ENCODE measurements around the gene PRKCH.

Gene PRKCH

DNA sequence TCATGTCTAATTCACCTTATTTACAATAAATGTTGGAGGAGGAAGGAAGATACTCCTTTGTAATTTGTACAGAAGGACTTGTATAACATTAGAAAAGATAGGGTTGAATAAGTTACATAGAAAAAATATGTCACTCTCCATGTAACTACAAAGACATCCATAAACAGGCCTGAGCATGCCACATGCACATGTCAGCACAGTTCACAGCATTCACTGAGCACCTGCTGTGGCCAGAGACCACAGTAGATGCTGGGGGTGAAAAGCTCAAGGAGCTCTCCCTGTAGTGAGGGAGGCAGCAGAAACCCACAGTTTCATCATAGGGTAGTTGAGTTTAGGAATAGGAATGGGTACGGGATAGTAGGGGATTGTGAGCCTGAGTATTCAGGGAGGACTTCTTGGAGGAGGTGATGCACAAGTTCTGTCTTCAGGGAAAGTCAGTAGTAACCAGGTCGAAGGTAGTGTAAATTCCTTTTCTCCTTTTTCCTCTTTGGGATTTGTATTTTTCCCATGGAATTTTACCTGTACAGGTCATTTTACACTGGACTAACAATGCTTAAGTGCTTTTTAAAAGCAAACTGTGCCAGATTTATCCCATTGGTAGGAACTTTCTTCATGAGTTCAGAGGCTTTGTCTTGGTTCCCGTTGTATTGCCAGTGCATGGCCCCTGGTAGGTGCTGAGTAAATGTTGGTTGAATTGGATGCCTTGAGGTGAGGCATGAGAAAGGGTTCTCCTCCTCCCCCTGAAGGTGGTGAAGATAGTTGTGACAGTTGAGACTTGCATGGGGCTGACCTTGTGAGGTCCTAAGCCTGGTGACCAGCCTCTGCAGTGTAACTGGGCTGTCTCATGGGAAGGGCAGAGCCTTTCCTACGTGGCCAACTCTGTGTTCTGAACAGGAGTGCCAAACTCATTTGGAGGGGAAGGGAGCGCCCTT is 20.2 kb downstream of the PRKCH start:
- DNase-seq = no peak

DNA sequence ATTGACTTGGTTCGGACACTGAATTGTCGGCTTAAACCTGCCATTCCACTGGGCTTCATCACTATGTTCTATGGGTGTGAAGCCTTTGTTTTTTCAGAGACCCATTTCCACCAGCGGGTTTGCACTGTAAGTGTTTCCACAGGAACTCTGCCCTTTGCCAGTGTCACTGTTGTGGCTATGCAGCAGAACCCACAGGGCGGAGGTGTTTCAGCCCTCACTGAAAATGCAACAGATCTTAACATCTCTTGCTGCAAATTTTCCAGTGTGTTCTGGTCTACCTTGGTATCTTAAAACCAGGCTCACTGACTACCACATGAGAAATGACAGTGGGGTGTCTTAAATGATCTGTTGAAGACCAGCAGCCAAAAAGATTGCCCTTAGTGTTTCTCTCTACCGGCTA is 21.1 kb downstream of the PRKCH start:
- no peak for DNase-seq

DNA sequence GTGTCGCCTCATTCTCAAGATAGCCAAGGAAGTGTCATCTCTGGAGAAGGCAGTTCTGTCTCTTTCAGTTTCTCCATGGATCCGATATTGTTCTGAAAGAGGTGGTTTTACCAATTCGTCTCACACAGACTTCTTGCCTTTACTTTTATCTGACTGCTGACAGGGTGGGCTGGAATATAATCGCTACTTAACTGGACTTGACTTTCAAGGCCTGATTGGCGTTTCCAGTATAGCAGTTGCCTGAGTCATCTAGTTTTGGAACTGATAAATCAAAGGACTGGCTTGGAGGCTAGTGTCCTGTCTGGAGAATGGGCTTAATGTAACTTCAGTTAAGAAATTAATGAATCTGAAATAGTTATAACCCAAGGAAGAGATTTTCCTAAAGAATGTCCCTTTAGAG is 21.6 kb downstream of the PRKCH start:
- no peak for DNase-seq

DNA sequence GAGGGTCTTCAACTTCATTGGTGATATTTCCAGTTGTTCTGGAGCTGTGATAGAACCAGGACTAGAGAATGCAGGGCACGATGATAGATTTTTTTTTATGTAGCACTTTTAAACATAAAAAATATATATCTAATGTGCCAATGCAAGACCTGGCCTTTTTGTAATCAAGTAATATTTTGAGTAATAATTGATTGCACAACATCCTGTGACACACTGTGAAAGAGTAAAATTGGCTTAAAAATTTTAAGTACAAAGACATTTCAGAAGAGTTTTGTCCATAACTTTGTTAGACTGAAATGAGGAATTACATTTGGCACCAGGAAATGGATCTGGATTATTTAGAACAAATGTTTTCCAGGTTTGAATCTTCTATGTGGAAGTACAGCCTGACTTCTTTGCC is 22.1 kb downstream of the PRKCH start:
- no peak for DNase-seq

DNA sequence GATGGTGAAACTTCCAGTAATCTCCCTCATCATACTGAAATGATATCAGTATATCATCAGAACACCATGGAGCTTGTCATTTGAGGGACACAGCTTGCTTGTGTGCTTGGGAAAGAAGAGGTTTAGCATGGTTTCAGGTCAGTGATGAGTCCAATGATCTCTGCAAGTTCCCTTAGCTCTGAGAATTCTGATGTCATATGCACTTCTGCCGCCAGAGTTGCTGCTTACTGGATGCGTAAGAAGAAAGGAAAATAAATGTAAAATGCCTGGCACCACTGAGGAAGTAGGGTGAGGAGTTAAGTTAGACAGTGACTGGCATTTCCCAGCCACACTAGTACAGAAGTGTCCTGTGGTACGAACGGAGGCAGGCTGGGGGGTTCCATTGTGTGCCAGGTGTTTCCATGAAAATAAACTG is 22.6 kb downstream of the PRKCH start:
- no peak for DNase-seq

DNA sequence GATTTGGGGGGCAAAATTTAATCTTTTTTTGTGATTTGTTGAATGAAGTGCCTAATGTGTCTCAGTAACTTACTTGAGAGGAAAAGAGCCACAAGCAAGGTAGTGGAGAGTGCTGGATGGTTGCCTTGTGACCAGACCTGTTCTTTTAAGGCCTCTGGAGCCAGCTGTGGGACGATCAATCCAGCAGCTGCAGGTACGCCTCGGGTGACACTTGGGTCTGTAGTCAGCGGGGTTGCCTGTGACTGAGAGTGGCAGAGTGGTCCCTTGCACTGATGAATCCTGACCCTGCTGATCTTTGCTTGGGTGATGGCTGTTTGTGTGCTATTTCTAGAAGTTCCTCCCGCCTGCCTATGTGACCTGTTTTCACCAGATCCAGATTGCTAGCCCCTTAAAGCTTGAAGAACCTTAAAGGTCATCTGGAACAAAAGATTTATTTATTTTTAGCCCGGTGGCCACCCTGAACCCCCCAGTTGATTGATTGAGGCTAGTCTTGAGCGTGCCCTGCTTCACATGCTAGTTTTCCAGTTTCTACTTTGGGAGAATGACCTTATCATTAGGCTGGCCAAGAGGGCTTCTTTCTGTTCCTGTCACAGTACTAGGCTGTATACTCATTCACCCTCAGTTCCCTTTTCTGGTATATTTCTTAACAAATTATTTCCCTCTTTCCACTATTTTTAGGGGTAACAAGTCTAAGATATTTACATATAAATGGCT is 23.2 kb downstream of the PRKCH start:
- no peak for DNase-seq

DNA sequence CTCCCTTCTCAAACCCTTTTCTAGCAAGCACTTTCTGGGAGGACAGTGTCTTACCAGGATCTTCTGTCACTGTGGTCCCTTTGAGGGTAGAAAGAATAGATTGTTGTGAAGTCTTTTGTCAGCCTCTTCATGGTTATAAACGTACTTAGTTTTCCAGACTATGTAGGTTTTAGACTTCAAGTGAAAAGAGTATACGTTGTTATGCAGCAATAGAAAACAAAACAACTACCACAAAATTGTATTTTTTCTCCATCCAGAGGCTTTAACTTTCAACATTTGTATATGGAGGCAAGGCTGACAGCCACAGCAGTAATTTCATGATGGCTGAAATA is 23.7 kb downstream of the PRKCH start:
- DNase-seq = no peak

DNA sequence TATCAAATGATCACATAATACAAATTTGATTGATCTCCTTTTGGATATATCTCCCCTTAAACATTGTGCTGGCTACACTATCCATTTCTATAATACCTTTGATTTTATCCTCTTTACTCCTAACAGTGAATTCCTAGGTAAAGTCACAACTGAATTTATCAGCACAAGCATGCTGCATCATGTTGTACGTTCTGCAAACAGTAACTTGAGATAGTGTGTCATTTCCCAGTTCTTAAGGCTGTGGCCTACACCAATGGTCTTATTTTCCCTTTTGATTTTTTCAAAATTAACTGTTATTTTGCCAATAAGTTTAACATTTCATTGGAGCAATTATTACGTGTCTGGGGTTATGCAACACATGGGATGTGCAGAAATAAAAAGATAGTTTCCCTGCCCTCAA is 24.8 kb downstream of the PRKCH start:
- no peak for DNase-seq

DNA sequence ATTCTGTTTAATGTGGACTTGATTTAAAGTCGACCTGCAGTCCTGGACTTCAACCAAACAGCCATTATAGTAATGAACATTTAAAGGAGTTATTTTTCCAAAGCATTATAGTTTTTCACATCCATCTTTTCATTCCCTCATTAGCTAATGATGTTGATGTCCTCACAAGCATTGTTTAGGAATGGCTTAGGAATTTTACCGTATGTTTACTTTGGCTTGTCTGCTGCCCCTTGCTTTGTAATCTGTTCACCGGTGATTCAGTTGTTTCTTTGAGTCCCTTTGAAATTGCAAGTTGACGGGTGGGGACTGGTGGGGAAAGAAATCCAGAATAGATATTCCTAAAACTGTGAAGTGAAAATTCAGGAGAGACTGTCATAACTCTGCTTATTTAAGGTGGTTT is 25.4 kb downstream of the PRKCH start:
- no peak for DNase-seq

DNA sequence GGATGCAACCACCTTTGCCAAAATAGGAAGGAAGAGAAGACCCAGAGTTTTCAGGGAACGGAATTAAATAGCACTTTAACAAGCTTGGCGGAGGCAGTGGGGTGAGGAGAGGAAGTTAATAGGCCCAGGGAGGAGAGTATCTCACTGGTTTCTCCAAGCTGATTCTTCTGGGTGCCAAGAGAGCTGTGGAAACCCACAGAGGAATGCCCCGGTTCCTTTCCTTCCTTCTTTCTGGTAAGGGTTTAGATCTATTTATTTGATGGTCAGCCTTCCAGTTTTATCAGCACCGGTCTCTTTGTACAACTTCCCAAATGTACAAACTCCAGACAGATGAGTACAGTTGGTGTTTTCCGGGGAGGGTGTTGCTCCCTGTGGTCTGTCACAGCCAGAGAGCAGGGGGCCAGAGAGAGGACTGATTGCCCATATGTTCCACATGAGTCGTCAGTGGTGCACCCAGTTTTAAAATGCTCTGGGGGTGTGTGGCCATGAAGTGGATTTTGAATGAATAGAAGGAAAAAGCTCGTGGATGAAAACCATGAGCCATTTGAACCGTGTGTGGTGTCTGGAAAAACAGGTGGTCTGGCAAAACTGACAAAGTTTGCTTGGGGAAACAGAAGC is 26.6 kb downstream of the PRKCH start:
- DNase-seq = no peak

DNA sequence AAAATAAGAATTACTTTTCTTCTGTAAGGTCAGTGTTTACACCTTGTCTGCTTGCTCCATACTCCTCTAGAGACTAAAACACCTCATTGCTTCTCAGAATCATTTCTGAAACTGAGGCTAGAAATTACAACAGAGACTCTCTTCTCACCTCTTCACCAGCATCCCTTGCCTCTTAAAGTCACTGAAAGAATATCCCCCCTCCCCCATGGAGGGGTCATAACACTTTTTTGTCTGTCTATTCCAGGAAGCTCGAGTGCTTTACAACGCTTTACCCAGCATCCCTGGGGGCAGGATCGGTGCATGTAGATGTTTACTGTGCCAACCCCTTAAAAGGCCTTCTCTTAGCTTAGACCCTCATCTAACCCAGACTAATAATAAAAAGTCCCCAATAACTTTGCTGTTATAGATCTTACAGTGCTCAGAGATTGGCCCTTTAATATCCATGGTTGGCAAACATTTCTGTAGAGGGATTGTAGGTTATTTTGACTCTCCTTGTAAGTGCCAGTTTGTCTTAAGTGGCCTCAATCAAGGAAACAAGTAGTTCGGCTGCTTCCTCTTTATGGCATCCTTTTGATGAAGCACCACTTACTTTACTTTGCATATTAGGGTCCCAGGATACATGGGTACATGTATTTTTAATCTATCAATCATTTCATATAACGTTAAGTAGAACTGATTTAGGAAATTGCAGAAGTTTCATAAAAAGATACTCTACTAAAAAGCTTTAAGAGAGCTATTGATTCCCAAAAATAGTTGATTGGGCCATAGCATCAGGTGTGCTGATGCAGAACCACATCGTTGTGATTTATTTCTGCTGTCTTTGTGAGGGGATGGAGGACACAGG is 29.3 kb downstream of the PRKCH start:
- DNase-seq = no peak

DNA sequence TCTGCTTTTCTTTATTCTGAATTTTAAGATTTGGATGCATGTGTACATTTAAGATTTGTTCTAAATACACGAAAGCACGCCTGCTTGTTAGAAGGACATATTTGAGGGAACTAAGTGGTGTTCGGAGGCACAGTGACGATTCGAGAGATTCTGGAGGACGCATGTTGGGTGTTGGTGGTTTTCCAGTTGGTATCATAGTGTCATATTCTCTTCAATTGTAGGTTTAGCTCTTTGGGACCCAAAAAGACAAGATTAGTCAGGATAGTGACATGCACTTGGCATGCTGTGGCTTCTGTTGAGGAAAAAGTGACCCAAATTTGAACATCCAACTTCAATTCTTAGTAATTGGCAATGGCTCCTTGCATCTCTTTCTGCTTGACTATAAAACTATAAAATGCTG is 30.1 kb downstream of the PRKCH start:
- DNase-seq = no peak

DNA sequence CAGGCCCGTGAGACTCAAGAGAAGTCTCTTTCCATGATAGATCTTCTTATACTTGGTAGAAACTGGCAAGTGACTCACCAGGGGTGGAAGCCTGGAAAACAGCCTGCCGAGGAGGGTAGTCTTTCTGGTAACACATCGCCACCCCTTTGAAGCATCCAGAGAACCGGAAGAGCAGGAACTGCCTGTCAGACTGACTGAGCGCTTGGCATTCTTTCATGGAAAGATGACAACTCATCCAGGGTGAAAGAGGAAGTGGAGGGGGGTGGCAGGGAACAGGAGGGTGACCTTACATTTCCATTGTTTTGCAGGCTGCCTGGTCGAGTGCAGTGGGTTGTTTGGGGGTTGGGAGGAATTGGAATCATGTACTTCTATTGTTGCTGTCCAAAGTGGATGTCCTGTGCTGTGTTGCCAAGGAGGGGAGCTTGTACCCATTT is 34.5 kb downstream of the PRKCH start:
- peak; percentile 82 for DNase-seq

DNA sequence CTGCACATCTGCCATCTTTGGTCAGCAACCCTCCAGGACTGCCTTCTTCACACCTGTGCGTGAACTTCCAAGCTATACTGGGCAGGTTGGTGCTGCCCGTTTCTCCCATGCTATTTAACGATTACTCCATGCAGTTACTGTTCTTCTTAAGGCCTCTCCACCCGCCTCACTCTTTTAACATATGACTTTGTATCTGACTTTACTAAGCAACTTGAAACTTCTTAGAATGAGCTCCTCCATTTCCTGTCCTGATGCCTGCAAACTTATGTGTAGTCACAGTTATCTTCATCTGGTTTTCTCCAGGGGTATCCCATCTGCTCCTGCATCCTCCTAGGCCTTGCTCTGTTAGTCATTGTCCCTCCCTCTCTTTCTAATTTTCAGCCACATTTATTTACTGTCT is 35.7 kb downstream of the PRKCH start:
- DNase-seq = no peak

DNA sequence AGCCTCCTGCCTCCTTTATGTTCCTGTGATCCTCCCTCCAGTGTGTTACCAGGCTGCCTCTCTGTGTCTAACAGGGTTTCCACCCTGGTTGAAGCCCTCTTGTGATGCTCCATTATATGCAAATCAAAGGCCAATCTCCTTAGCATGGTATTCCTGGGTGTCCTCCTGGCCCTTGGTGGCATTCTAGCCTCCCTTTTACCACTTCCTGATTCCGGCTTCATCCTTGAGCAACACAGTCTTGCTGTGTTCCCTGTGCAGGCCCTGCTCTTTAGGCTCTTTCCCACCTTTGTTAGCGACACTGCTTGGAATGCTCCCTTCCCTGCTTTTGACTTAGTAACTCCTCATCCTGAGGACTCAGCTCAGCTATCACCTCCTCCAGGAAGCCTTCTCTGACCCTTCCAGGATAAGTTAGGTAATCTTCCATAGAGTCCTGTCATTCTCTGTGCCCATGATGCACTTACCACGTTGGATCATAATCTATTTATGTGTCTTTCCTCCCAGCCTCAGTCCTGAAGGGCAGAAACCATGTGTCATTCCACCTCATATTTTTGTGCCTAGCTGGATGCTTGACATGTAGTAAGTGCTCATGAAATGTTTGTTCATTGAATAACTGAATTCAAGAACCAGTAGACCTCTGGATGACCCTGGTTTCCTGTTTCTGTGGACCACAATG is 37.3 kb downstream of the PRKCH start:
- DNase-seq = no peak

DNA sequence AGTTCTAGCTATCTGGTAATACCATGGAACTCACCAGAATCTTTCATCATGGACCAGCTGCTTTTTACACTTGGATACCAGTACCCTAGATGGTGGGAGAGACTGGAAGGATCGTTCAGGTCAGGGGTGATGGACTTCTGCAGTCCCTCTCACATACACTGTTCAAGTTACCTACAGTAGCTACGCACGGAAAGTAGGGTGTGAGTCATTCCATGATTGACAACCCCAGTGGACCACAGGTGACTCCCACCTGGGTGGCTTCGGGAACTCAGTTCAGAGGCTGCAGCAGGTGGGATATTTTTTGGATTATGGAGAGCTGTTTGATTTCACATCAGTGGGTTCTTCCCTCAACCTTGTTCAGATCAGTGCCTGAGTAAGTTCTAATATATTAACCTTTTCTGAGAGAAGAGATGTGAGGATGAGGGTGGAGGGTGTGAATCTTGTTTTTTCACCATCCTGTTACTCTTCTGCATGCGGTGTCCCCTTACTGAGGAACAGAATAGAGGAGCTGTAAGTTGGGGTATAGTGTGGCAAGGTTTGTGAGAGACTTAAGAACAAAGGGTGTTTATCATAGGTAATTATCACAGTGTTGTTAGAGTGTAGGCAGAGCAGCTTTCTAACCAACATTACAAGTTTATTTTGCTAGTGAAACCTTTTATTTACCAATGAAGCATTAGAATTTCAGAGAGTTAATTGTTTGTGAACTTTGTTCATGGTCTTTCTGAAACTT is 39.6 kb downstream of the PRKCH start:
- DNase-seq = no peak

DNA sequence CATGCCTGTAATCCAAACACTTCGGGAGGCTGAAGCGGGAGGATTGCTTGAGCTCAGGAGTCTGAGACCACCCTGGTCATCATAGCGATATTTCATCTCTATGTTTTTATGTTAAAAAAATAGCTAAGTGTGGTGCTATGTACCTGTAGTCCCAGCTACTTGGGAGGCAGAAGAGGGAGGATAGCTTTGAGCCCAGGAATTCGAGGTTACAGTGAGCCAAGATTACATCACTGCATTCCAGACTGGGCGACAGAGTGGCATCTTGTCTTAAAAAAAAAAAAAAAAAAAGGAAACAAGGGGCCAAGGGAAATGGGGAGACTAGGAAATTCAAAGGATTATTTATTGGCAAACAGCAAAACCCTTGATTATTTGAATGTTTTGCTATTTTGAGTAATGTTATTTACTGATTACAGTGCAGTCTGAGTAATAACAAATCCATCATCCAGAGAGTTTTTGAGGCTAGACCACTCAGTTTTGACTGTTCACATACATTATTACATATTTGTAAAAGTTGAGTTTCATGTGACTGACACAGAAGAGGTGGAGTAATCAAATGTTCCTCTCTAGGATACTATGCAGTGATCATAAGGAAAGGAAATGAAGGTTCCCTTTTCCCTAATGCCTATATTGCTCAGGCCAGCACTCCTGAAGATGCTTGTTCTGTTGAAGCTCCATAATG is 40.8 kb downstream of the PRKCH start:
- no peak for DNase-seq

DNA sequence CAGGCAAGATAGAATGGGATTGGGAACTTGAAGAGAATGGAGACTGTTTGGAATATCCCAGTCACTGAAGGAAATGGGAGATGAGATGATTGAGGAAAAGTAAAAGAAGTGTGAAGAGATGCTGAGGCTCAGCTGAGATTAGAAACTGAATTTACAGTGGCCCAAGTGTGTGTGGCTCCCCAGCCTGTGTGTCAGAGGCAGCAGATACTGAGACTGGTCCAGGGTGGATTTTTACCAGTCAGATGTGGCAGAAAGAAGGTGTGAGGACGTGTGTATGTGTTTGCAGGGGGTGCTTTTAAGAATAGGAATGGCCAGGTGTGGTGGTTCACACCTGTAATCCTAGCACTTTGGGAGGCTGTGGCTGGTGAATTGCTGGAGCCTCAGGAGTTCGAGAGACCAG is 42.9 kb downstream of the PRKCH start:
- no peak for DNase-seq

DNA sequence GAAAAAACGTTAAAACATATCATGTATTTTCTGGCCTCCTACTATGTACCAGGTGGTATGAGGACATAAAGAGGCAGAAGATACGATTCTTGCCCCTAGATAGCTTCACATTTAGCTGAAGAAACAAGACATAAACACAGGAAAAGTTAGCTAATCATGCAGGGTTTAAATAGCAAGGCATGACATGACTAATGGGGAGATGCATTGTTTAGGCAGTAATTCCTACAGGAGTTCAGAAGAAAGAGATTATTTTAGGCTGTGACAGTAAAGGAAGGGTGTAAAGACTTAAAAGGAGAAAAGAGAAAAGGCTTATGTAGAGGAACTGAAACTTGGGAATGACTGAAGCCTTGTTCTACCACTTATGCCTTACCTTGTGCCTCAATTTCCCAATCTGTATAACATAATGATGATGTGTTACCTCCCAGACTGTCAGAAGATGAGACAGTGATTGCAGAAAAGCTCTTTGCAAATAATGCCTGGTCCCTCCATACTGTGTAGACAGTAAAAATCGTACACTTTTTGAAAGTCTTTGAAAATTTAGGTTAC is 44.4 kb downstream of the PRKCH start:
- no peak for DNase-seq

DNA sequence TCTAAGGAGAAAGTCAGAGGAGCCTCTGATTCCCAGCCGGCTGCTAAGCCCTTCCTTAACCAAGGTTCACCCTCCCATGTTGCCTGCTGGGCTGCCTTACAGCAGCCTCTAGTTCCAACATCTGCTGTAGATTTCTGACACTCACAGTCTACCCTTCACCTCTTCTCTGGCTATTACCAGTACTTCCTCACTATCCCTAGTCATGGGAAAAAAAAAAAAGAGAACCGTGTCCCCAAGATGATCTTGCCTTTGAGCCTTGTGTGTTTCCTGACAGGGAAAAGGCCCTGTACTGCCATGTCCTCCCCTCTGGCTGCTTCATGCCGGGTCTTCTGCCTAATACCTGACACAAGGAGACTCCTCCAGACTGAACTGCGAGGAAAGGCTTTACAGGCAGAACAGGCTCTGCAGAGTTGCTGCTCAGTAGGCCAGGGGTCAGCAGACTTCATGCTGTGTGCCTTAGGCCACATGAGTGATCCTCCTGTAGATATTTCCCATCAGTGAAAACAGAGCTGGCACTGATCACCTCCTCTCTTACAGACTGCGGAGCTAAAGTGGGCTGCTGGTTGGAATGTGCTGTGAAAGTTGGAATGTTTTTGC is 46.8 kb downstream of the PRKCH start:
- no peak for DNase-seq
